ENCODE measurements around the gene CXCL17. TPM values are rescaled to one million over a fixed set of nuclear protein-coding genes. Genes with fewer than 3 reads are reported as not detected.

Gene CXCL17
- polyA plus RNA-seq, 1 donor from 2014 or later: 0.25 TPM

- H3K9me3 Mint-ChIP-seq: no peaks in the 10 kb centered on the region
- H3K4me1 Mint-ChIP-seq: peaks cover 0 to 4% (median 2%) of the 10 kb centered on the region in 3 donors
- no peak overlapping the region for H3K4me3 Mint-ChIP-seq
- no peak overlapping the region for H3K27ac Mint-ChIP-seq
- no peaks in the 10 kb centered on the region for H3K27me3 Mint-ChIP-seq
- H3K36me3 Mint-ChIP-seq: peaks cover 2% of the 10 kb centered on the region
Observed at GRCh38 chr19:42407085-42407815, 35.5 kb downstream of the CXCL17 start.

- Mint-ChIP-seq H3K4me3 (no peak overlapping the region), H3K9me3 (no peaks in the 10 kb centered on the region), H3K27me3 (no peaks in the 10 kb centered on the region), H3K27ac (no peak overlapping the region), H3K36me3 (peaks cover 2% of the 10 kb centered on the region), H3K4me1 (peaks cover 2 to 5% (median 4%) of the 10 kb centered on the region in 3 donors)
Observed at GRCh38 chr19:42406111-42406510, 36.6 kb downstream of the CXCL17 start.

- Mint-ChIP-seq H3K9me3 (no peaks in the 10 kb centered on the region), H3K4me3 (peak overlapping the region in 3 of 4 donors; percentile 30 to 88 (median 58)), H3K36me3 (peaks cover 4% of the 10 kb centered on the region), H3K27ac (no peak overlapping the region), H3K4me1 (peaks cover 13 to 14% (median 14%) of the 10 kb centered on the region in 3 donors), H3K27me3 (no peaks in the 10 kb centered on the region)
Observed at GRCh38 chr19:42403586-42403985, 39.2 kb downstream of the CXCL17 start.

GRCh38 chr19:42402376-42403116 is 40.2 kb downstream of the CXCL17 start:
- H3K27me3 Mint-ChIP-seq: no peaks in the 10 kb centered on the region
- peaks cover 14 to 18% (median 18%) of the 10 kb centered on the region in 3 donors for H3K4me1 Mint-ChIP-seq
- no peaks in the 10 kb centered on the region for H3K9me3 Mint-ChIP-seq
- peak overlapping the region in 2 of 3 donors; percentile 80 to 86 for H3K27ac Mint-ChIP-seq
- peaks cover 6% of the 10 kb centered on the region for H3K36me3 Mint-ChIP-seq
- H3K4me3 Mint-ChIP-seq: peak overlapping the region; percentile 84 to 90 (median 89)

- peaks cover 18 to 24% (median 23%) of the 10 kb centered on the region in 3 donors for H3K4me1 Mint-ChIP-seq
- H3K27me3 Mint-ChIP-seq: no peaks in the 10 kb centered on the region
- H3K9me3 Mint-ChIP-seq: no peaks in the 10 kb centered on the region
Observed at GRCh38 chr19:42401365-42402303, 41.1 kb downstream of the CXCL17 start.

GRCh38 chr19:42400404-42400803 is 42.3 kb downstream of the CXCL17 start:
- H3K27me3 Mint-ChIP-seq: no peaks in the 10 kb centered on the region
- H3K9me3 Mint-ChIP-seq: no peaks in the 10 kb centered on the region
- peaks cover 6% of the 10 kb centered on the region for H3K36me3 Mint-ChIP-seq
- peak overlapping the region in 1 of 3 donors; percentile 20 for H3K27ac Mint-ChIP-seq
- H3K4me3 Mint-ChIP-seq: peak overlapping the region in 3 of 4 donors; percentile 23 to 90 (median 88)
- peaks cover 21 to 30% (median 28%) of the 10 kb centered on the region in 3 donors for H3K4me1 Mint-ChIP-seq

More at GRCh38 chr19:42401365-42402303, 41.1 kb downstream of the CXCL17 start:
- Mint-ChIP-seq H3K27ac (peak overlapping the region; percentile 36 to 86 (median 76)), H3K4me3 (peak overlapping the region; percentile 84 to 90 (median 89)), H3K36me3 (peaks cover 6% of the 10 kb centered on the region)

GRCh38 chr19:42397263-42398166 is 45.2 kb downstream of the CXCL17 start:
- peak overlapping the region; percentile 90 to 92 (median 91) for H3K27ac Mint-ChIP-seq
- peak overlapping the region; percentile 92 to 97 (median 94) for H3K4me3 Mint-ChIP-seq
- peaks cover 21 to 30% (median 28%) of the 10 kb centered on the region in 3 donors for H3K4me1 Mint-ChIP-seq
- no peaks in the 10 kb centered on the region for H3K27me3 Mint-ChIP-seq
- peaks cover 4% of the 10 kb centered on the region for H3K36me3 Mint-ChIP-seq
- H3K9me3 Mint-ChIP-seq: no peaks in the 10 kb centered on the region

- no peaks in the 10 kb centered on the region for H3K9me3 Mint-ChIP-seq
- H3K27ac Mint-ChIP-seq: peak overlapping the region; percentile 90 to 92 (median 91)
- peak overlapping the region; percentile 92 to 97 (median 94) for H3K4me3 Mint-ChIP-seq
- peaks cover 21 to 30% (median 26%) of the 10 kb centered on the region in 3 donors for H3K4me1 Mint-ChIP-seq
- H3K36me3 Mint-ChIP-seq: peaks cover 4% of the 10 kb centered on the region
- H3K27me3 Mint-ChIP-seq: no peaks in the 10 kb centered on the region
Observed at GRCh38 chr19:42396381-42397262, 46.1 kb downstream of the CXCL17 start.

GRCh38 chr19:42394751-42395150 is 48.0 kb downstream of the CXCL17 start:
- Mint-ChIP-seq H3K4me1 (peaks cover 15 to 23% (median 21%) of the 10 kb centered on the region in 3 donors), H3K36me3 (peaks cover 4% of the 10 kb centered on the region), H3K9me3 (no peaks in the 10 kb centered on the region), H3K27ac (peak overlapping the region in 1 of 3 donors; percentile 67), H3K27me3 (peaks cover 3% of the 10 kb centered on the region), H3K4me3 (peak overlapping the region in 1 of 4 donors; percentile 50)

GRCh38 chr19:42392165-42392564 is 50.6 kb downstream of the CXCL17 start:
- H3K4me3 Mint-ChIP-seq: no peak overlapping the region
- no peak overlapping the region for H3K27ac Mint-ChIP-seq
- peaks cover 8 to 10% (median 8%) of the 10 kb centered on the region in 3 donors for H3K4me1 Mint-ChIP-seq
- H3K27me3 Mint-ChIP-seq: peaks cover 4% of the 10 kb centered on the region
- H3K9me3 Mint-ChIP-seq: no peaks in the 10 kb centered on the region
- no peaks in the 10 kb centered on the region for H3K36me3 Mint-ChIP-seq

- peak within 1 kb of the TSS in 1 of 4 donors; percentile 40 for H3K4me3 Mint-ChIP-seq
- no peaks in the 10 kb centered on the region for H3K9me3 Mint-ChIP-seq
- H3K27me3 Mint-ChIP-seq: peaks cover 4% of the 10 kb centered on the region
- H3K27ac Mint-ChIP-seq: no peak within 1 kb of the TSS
- peaks cover 3 to 8% (median 7%) of the 10 kb centered on the region in 3 donors for H3K4me1 Mint-ChIP-seq
- no peaks in the 10 kb centered on the region for H3K36me3 Mint-ChIP-seq
Observed at GRCh38 chr19:42389899-42390298, 52.8 kb downstream of the CXCL17 start, which contains the start of gene CNFN. Gene CNFN, minus strand, starts transcription at chr19:42390297. Its CDS starts 1,260 bp downstream, at chr19:42389037.

- Mint-ChIP-seq H3K4me1 (peaks cover 3 to 8% (median 7%) of the 10 kb centered on the region in 3 donors), H3K36me3 (no peaks in the 10 kb centered on the region), H3K4me3 (peak overlapping the region in 1 of 4 donors; percentile 33), H3K27ac (no peak overlapping the region), H3K27me3 (peaks cover 4% of the 10 kb centered on the region), H3K9me3 (no peaks in the 10 kb centered on the region)
Observed at GRCh38 chr19:42388851-42389489, 53.8 kb downstream of the CXCL17 start.

Data from IgD-negative memory B cell (primary cell).